HG03520 (cell line): Measurements from ENCODE around the gene ARRB2.

Experiments used
- ATAC-seq: cut with Tn5 transposase; IDR thresholded peaks from one replicate; pipeline ENCODE4 v1.9.1; 2021; ENCODE audit warnings: mild to moderate bottlenecking, moderate library complexity; ENCODE audit not compliant: unreplicated experiment

ARRB2 gene

DNA sequence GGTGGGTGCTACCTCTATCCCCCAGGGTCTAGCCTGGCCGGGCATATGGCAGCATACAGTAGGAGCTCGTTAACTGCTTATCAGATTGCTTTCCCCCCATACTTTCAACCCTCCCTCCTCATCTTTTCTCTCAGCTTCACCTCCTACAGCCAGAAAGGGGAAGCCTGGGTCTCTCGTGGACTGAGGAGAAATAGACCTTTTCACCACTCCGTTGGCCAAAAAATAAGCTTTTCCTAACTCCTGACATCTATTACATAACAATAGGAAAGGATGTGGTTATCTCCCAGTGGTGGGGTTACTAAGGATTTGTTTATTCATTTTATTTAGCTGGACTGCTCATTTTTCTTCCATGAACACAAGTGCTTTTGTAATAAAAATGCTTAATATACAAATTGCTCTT is 38.3 kb downstream of the ARRB2 start:
- ATAC-seq, result no peak

DNA sequence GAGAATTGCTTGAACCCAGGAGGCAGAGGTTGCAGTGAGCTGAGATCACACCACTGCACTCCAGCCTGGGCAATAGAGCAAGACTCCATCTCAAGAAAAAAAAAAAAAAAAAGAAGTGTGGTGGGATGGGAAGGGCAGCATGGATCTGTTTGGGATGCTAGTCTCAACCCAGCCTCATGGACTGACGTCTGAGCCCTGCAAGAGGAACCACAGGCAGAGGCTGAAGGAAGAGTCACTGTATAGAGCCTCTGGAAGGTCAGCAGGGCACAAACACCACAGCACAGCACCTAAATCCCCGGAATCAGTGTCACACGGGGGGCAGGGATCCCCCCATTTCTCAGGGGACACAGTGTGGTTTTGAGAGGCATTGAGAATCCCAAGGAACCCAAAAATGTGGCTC is 40.2 kb downstream of the ARRB2 start:
- ATAC-seq, result no peak

DNA sequence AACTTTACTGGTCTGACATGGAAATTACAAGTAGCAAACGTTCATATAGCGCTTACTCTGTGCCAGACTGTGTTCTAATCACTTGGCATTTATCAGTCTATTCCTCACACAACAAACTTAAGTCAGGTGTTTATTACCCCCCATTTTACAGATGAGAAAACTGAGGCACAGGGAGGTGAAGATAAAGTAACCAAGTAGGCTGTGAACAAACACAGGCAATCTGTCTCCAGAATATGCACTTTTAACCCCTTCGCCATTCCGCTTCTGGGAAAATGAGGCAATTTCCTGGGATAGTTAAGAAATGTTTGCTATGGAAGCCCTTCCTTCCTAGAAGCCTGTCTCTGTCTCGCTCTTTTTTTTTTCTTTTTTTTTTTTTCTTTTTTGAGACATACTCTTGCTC is 41.5 kb downstream of the ARRB2 start:
- no peak for ATAC-seq

DNA sequence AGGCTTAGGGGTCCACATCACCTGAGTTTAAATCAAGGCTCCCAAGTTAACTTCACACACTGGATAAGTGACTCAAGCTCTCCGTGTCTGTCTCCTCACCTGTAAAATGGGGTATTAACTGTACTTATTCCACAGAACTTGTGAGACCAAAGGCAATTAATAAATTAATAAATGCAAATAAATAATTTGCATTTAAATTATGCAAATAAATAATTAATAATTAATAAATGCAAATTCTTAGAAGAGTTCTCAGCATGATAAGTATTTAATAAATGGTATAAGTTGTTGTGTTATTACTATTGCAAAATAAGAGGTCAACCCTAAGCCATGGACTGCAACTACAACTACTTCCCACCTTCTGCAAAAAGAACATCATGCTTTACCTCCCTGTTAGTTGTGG is 43.0 kb downstream of the ARRB2 start:
- no peak for ATAC-seq

DNA sequence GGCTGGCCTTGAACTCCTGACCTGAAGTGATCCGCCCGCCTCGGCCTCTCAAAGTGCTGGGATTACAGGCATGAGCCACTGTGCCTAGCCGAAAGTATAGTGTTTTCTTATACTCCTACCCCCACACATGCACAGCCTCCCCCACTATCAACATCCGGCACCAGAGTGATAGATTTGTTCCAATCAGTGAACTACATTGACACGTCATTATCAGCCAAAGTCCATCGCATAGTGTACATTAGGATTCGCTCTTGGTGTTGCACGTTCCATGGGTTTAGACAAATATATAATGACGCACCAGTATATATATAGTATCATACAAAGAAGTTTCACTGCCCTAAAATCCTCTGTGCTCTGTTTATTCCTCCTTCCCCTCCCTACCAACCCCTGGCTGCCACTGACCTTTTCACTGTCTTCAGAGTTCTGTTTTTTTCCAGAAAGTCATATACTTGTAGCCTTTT is 49.4 kb downstream of the ARRB2 start:
- no peak for ATAC-seq

DNA sequence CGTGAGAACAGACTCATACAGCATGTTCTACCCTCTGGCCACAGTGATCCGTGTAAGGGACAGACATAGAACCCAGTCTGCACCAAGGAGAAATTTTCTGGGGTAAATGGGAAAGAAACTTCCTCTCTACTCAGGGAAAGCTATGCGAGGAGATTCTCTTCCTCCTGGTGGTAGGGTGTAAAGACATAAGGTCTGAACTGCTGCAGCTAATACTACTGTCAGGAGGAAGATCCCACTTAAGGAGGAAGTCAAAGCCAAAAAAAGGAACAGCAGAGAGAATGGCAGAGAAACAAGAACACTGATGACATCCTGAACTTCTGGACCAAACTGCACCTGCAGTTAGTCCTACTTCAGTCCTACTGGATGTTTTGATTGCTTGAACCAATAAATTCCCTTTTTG is 54.2 kb downstream of the ARRB2 start:
- no peak for ATAC-seq

DNA sequence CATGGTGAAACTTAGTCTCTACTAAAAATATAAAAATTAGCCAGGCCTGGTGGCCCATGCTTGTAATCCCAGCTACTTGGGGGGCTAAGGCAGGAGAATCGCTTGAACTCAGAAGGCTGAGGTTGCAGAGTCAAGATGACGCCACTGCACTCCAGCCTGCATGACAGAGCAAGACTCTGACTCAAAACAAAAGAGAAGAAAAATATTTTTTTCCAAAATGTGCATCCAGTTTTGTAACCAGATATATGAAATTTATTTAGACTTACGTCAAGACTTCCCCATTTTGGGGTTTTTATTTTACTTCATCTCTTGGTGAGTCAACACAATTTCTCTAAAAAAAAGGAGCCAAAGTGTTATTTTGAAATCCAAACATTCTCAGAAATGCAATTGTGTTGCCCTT is 55.8 kb downstream of the ARRB2 start:
- ATAC-seq, result no peak

DNA sequence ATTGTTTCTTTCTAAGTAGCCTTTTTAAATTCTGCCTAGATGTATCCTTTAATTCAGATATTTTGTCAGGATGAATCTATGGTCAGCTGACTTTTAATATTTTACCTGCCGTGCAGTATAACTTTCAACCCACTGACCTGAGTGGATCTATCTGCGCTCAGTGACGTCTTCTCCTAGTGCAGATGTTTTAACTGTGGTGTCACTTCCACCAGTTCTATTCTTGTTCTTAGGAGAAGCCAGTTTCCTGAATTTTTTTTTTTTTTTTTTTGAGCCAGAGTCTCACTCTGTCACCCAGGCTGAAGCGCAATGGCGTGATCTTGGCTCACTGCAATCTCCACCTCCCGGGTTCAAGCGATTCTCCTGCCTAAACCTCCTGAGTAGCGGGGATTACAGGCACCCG is 56.3 kb downstream of the ARRB2 start:
- ATAC-seq, result no peak

DNA sequence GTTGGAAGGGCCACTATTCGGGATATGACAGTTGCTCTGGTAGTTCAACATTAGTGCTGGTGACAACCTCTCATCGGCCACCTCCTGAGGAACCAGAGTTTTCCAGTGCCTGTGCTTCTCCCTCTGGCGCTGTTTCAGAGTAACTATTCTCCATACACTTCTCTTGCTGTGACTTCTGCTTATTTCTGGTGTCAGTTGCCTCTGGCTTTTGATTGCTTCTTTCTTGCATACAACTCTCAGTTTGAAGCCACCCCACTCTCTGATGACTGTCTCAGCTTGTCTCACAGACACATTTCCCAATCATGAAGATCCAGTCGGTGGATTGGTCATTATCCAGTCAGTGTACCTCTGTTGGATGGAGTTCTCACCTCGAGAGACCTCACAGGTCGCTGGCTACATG is 57.9 kb downstream of the ARRB2 start:
- no peak for ATAC-seq

DNA sequence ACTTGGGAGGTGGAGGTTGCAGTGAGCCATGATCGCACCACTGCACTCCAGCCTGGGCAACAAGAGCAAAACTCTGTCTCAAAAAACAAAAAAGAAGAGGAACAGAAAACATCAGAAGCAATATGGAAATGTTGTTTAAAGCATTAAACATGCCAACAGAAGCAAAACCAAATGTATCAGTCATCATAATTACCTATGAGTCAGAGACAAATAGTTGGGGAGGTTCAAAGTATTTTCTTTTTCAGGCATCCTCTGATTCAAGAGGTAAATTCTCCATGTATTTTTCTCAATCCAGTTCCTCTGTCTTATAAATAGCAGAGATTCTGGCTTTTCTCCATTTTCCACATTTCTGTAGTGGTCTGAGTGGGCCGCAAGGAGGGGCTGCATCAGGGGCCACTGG is 59.2 kb downstream of the ARRB2 start:
- ATAC-seq, result no peak
